ENCODE measurements around the gene SPTBN4.

Gene SPTBN4

DNA sequence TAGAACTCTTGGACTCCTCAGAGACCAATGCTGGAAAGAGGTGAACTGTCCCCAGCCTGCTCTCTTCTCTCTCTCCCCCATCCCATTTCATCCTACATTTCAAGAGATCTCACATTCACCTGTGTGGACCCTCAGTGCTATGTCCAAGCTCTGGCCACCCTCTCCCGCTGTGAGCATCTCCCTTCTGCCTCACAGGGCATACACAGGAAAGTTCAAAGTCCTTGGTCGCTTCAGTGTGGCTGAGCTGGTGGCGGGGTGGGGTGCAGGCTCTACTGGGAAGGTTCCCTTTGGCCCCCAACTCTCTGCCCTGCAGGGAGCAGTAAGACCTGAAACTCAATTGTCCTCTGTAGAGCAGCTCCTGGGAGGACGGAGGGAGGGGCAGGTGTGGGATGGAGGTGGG is 27.0 kb downstream of the SPTBN4 start:
- no peaks in the 10 kb centered on the region for H3K4me1 ChIP-seq (ENCODE audit: insufficient read depth, low read length, severe bottlenecking)
- H3K9me2 ChIP-seq (ENCODE audit: low read depth, low read length) = no peaks in the 10 kb centered on the region
- H3K27ac ChIP-seq (ENCODE audit: low read depth, low read length, poor library complexity, severe bottlenecking) = no peak overlapping the region
- TF ChIP-seq, protein P1, sequence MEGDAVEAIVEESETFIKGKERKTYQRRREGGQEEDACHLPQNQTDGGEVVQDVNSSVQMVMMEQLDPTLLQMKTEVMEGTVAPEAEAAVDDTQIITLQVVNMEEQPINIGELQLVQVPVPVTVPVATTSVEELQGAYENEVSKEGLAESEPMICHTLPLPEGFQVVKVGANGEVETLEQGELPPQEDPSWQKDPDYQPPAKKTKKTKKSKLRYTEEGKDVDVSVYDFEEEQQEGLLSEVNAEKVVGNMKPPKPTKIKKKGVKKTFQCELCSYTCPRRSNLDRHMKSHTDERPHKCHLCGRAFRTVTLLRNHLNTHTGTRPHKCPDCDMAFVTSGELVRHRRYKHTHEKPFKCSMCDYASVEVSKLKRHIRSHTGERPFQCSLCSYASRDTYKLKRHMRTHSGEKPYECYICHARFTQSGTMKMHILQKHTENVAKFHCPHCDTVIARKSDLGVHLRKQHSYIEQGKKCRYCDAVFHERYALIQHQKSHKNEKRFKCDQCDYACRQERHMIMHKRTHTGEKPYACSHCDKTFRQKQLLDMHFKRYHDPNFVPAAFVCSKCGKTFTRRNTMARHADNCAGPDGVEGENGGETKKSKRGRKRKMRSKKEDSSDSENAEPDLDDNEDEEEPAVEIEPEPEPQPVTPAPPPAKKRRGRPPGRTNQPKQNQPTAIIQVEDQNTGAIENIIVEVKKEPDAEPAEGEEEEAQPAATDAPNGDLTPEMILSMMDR (IDR thresholded peaks at IDR 0.05; ENCODE audit: low read length) = no peak
- no peak for TF ChIP-seq EZH2 (IDR thresholded peaks at IDR 0.05; ENCODE audit: borderline replicate concordance, low read length)
- H3K9me3 ChIP-seq (ENCODE audit: low read length) = no peaks in the 10 kb centered on the region
- no peaks in the 10 kb centered on the region for H3F3A ChIP-seq (ENCODE audit: insufficient read depth, low read length)
- no peak overlapping the region for H2AFZ ChIP-seq (ENCODE audit: low read length)
- no peaks in the 10 kb centered on the region for H3K79me2 ChIP-seq (ENCODE audit: insufficient read depth, low read length)
- H3K27me3 ChIP-seq (ENCODE audit: insufficient read depth, low read length) = no peaks in the 10 kb centered on the region; the same call in 1 of the 2 replicates
- no peaks in the 10 kb centered on the region for H3K36me3 ChIP-seq (ENCODE audit: insufficient read depth, low read length)
- no peak overlapping the region for H3K9ac ChIP-seq (ENCODE audit: low read length)
- no peak overlapping the region for H3K4me3 ChIP-seq (ENCODE audit: low read depth, low read length, poor library complexity, severe bottlenecking)
- H3K4me2 ChIP-seq (ENCODE audit: low read length) = no peak overlapping the region
- no peaks in the 10 kb centered on the region for H4K20me1 ChIP-seq (ENCODE audit: insufficient read depth, low read length)

DNA sequence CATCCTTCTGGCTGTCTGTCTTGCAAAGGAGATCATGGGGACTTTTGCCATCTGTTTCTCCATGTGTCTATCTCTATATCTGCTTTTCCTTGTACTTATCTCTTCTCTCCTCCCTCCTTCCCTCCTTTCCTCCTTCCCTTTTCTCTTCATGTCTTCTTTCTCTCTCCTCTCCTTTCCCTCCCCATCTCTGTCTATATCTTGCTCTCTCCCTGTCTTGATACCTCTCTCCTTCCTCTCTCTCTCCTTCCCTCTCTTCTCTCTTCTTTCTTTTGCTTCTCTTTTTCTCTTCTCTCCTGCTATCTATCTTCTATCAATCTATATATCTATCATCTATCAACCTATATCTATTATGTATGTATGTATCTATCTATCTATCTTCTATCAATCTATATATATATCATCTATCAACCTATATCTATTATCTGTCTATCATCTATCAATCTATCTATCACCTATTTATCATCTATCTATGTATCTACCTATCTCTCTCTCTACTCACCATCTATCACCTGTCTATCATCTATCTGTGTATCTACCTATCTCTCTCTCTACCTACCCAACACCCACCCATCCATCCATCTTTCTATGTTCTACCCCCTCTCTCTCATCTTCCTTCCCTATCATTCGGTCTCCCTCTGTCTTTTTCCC is 27.5 kb downstream of the SPTBN4 start:
- Histone ChIP-seq H3K9me3 (ENCODE audit: low read length) (no peaks in the 10 kb centered on the region), H3K27me3 (ENCODE audit: insufficient read depth, low read length) (no peaks in the 10 kb centered on the region; the same call in 1 of the 2 replicates), H3F3A (ENCODE audit: insufficient read depth, low read length) (no peaks in the 10 kb centered on the region), H4K20me1 (ENCODE audit: insufficient read depth, low read length) (no peaks in the 10 kb centered on the region), H3K27ac (ENCODE audit: low read depth, low read length, poor library complexity, severe bottlenecking) (no peak overlapping the region), H3K79me2 (ENCODE audit: insufficient read depth, low read length) (no peaks in the 10 kb centered on the region), H3K9me2 (ENCODE audit: low read depth, low read length) (no peaks in the 10 kb centered on the region), H3K4me1 (ENCODE audit: insufficient read depth, low read length, severe bottlenecking) (no peaks in the 10 kb centered on the region), H3K36me3 (ENCODE audit: insufficient read depth, low read length) (no peaks in the 10 kb centered on the region), H2AFZ (ENCODE audit: low read length) (no peak overlapping the region), H3K9ac (ENCODE audit: low read length) (no peak overlapping the region), H3K4me2 (ENCODE audit: low read length) (no peak overlapping the region), H3K4me3 (ENCODE audit: low read depth, low read length, poor library complexity, severe bottlenecking) (no peak overlapping the region)
- no peak for TF ChIP-seq EZH2 (IDR thresholded peaks at IDR 0.05; ENCODE audit: borderline replicate concordance, low read length)
- TF ChIP-seq, protein P1 (IDR thresholded peaks at IDR 0.05; ENCODE audit: low read length) = no peak

DNA sequence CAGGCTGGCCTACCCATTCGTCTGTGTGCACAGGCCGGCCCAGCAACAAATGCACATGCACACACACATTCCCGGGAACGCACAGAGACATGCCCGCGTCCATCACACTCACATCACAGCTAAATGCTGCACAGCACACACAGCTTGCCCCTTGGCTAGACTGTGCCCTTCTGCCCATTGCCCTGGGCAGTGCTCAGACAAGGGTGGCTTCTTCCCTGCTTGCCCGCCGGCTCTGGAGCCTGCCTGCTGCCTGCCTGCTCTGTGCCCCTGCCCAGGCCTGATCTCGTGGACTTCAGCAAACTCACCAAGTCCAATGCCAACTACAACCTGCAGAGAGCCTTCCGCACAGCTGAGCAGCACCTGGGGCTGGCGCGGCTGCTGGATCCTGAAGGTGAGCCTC is 30.4 kb downstream of the SPTBN4 start:
- Histone ChIP-seq H3K9ac (ENCODE audit: low read length) (no peak overlapping the region), H3K27me3 (ENCODE audit: insufficient read depth, low read length) (no peaks in the 10 kb centered on the region; the same call in 1 of the 2 replicates), H3K79me2 (ENCODE audit: insufficient read depth, low read length) (no peaks in the 10 kb centered on the region), H3K9me2 (ENCODE audit: low read depth, low read length) (no peaks in the 10 kb centered on the region), H3K27ac (ENCODE audit: low read depth, low read length, poor library complexity, severe bottlenecking) (no peak overlapping the region), H4K20me1 (ENCODE audit: insufficient read depth, low read length) (no peaks in the 10 kb centered on the region), H3K4me2 (ENCODE audit: low read length) (no peak overlapping the region), H3K4me3 (ENCODE audit: low read depth, low read length, poor library complexity, severe bottlenecking) (no peak overlapping the region), H3F3A (ENCODE audit: insufficient read depth, low read length) (no peaks in the 10 kb centered on the region), H3K9me3 (ENCODE audit: low read length) (no peaks in the 10 kb centered on the region), H3K4me1 (ENCODE audit: insufficient read depth, low read length, severe bottlenecking) (no peaks in the 10 kb centered on the region), H3K36me3 (ENCODE audit: insufficient read depth, low read length) (no peaks in the 10 kb centered on the region), H2AFZ (ENCODE audit: low read length) (no peak overlapping the region)
- TF ChIP-seq EZH2 (IDR thresholded peaks at IDR 0.05; ENCODE audit: borderline replicate concordance, low read length) = no peak
- TF ChIP-seq, protein P1 (IDR thresholded peaks at IDR 0.05; ENCODE audit: low read length) = no peak

All from OCI-LY1 (cell line).